Heart left ventricle (tissue), 13 donors: ENCODE results near the gene SBNO2.

ENCODE experiments used
- POLR2A ChIP-seq, 2 donors: fragments of 450-650 bp; IDR thresholded peaks; one replicate each; pipeline ENCODE4 v1.6.1; 2017; ENCODE audit warnings: antibody characterized with exemption in 2 of 2, mild to moderate bottlenecking in 2 of 2, moderate library complexity in 2 of 2
- TF ChIP-seq, protein P1 (sequence below), 12 donors: fragments of 200-600 bp; sonication (generic) in 4 of 12; IDR thresholded peaks; one replicate each; pipeline versions ENCODE4 v1.5.0 to v1.8.0; 2018 to 2022; ENCODE audit warnings: antibody characterized with exemption in 12 of 12, mild to moderate bottlenecking in 5 of 12
- donor health status: ischemic (EF 13 %, LVEDD 7.1; RV severe dilation, severe dysfunction).
- donor health status: DM: no; HTN: yes; CAD: no.
- donor health status: DM: no; HTN: no; CAD: no.
- donor health status: ischemic (EF 25% LVEDD 6.9; RV normal size, moderate dysfunction).
- donor health status: ischemic (EF 25% LVEDD 5.7; RV mildly dilated, moderate dysfunction).
- donor health status: ischemic (EF 35%, LVEDD 5.7; RV mildly dilated, moderate dysfunction).
- donor health status: nonischemic (EF 11% LVEDD 7.7; RV severe dilation, severe dysfunction).
- donor health status: DM: yes; HTN: yes; CAD: no.
- donor health status: PGD.
- donor health status: ischemic (EF 29% LVEDD 5.4; RV normal size, mild dysfunction).
- donor health status: nonischemic (EF 23%, LVEDD 6.1; RV moderate dilation, normal function).

GRCh38 chr19:1112268-1113029 lies 61.6 kb downstream of the SBNO2 start:
- TF ChIP-seq, protein P1, sequence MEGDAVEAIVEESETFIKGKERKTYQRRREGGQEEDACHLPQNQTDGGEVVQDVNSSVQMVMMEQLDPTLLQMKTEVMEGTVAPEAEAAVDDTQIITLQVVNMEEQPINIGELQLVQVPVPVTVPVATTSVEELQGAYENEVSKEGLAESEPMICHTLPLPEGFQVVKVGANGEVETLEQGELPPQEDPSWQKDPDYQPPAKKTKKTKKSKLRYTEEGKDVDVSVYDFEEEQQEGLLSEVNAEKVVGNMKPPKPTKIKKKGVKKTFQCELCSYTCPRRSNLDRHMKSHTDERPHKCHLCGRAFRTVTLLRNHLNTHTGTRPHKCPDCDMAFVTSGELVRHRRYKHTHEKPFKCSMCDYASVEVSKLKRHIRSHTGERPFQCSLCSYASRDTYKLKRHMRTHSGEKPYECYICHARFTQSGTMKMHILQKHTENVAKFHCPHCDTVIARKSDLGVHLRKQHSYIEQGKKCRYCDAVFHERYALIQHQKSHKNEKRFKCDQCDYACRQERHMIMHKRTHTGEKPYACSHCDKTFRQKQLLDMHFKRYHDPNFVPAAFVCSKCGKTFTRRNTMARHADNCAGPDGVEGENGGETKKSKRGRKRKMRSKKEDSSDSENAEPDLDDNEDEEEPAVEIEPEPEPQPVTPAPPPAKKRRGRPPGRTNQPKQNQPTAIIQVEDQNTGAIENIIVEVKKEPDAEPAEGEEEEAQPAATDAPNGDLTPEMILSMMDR (IDR thresholded peaks at IDR 0.05): no peak
- no peak for TF ChIP-seq POLR2A (IDR thresholded peaks at IDR 0.05)
